ENCODE measurements around the gene ADARB2.

ADARB2 gene

GRCh38 chr10:1208366-1209311 is 528.7 kb downstream of the ADARB2 start:
- DNase-seq, result peak in 9 of 42 donors; percentile 1 to 38 (median 14)
- intact Hi-C loops (cut with DNase I), result no loop called here

- intact Hi-C loops (cut with DNase I), result no loop called here
- DNase-seq, result peak in 15 of 42 donors; percentile 1 to 41 (median 17)
Measured at GRCh38 chr10:1206601-1207000, 530.7 kb downstream of the ADARB2 start.

- intact Hi-C loops (cut with DNase I), result no loop called here
Measured at GRCh38 chr10:1206101-1206500, 531.2 kb downstream of the ADARB2 start.

GRCh38 chr10:1205450-1206030 is 531.8 kb downstream of the ADARB2 start:
- intact Hi-C loops (cut with DNase I), result no loop called here
- DNase-seq, result peak in 14 of 42 donors; percentile 1 to 42 (median 14)

More at GRCh38 chr10:1206101-1206500, 531.2 kb downstream of the ADARB2 start:
- peak in 10 of 42 donors; percentile 0 to 34 (median 14) for DNase-seq

- peak in 12 of 42 donors; percentile 0 to 41 (median 15) for DNase-seq
- intact Hi-C loops (cut with DNase I), result no loop called here
Measured at GRCh38 chr10:1204434-1205326, 532.6 kb downstream of the ADARB2 start.

GRCh38 chr10:1203704-1204103 is 533.6 kb downstream of the ADARB2 start:
- intact Hi-C loops (cut with DNase I), result no loop called here
- DNase-seq, result peak in 10 of 42 donors; percentile 0 to 31 (median 8)

- intact Hi-C loops (cut with DNase I), result no loop called here
- peak in 12 of 42 donors; percentile 1 to 43 (median 20) for DNase-seq
Measured at GRCh38 chr10:1203216-1203615, 534.1 kb downstream of the ADARB2 start.

GRCh38 chr10:1202343-1202742 is 535.0 kb downstream of the ADARB2 start:
- intact Hi-C loops (cut with DNase I), result no loop called here
- peak in 18 of 42 donors; percentile 0 to 41 (median 12) for DNase-seq

GRCh38 chr10:1200866-1201807 is 536.2 kb downstream of the ADARB2 start:
- intact Hi-C loops (cut with DNase I), result no loop called here
- peak in 23 of 42 donors; percentile 1 to 47 (median 13) for DNase-seq

- DNase-seq, result peak in 34 of 42 donors; percentile 11 to 77 (median 48)
- intact Hi-C loops (cut with DNase I), result no loop called here
Measured at GRCh38 chr10:1199897-1200721, 537.2 kb downstream of the ADARB2 start.

- DNase-seq, result peak in 8 of 42 donors; percentile 6 to 48 (median 28)
- intact Hi-C loops (cut with DNase I), result no loop called here
Measured at GRCh38 chr10:1199345-1199673, 538.0 kb downstream of the ADARB2 start.

- intact Hi-C loops (cut with DNase I), result no loop called here
- DNase-seq, result peak in 18 of 42 donors; percentile 0 to 66 (median 16)
Measured at GRCh38 chr10:1198453-1199344, 538.6 kb downstream of the ADARB2 start.

- peak in 12 of 42 donors; percentile 6 to 42 (median 14) for DNase-seq
- intact Hi-C loops (cut with DNase I), result no loop called here
Measured at GRCh38 chr10:1197384-1197783, 539.9 kb downstream of the ADARB2 start.

- DNase-seq, result peak in 4 of 42 donors; percentile 1 to 22 (median 4)
- intact Hi-C loops (cut with DNase I), result no loop called here
Measured at GRCh38 chr10:1196656-1197055, 540.7 kb downstream of the ADARB2 start.

- peak in 3 of 42 donors; percentile 4 to 28 (median 8) for DNase-seq
- intact Hi-C loops (cut with DNase I), result no loop called here
Measured at GRCh38 chr10:1195828-1196227, 541.5 kb downstream of the ADARB2 start.

- peak in 1 of 42 donors; percentile 22 for DNase-seq
- intact Hi-C loops (cut with DNase I), result no loop called here
Measured at GRCh38 chr10:1194161-1194560, 543.2 kb downstream of the ADARB2 start.
